ENCODE data around the gene NRG2.

NRG2 gene

GRCh38 chr5:140037012-140037411 is 6.1 kb downstream of the NRG2 start:
- Histone ChIP-seq H3K4me1 (peaks cover 0 to 41% (median 12%) of the 10 kb centered on the region in 4 donors), H3K4me3 (no peak overlapping the region), H3K27ac (no peak overlapping the region), H3K27me3 (no peaks in the 10 kb centered on the region), H3K36me3 (no peaks in the 10 kb centered on the region), H3K9me3 (no peaks in the 10 kb centered on the region)
- TF ChIP-seq CTCF (IDR thresholded peaks at IDR 0.05): no peak
- intact Hi-C loops (cut with DNase I; ENCODE audit: low total_unique reads): no loop called here
- no peak for DNase-seq

GRCh38 chr5:140035881-140036280 is 7.2 kb downstream of the NRG2 start:
- no peak for TF ChIP-seq CTCF (IDR thresholded peaks at IDR 0.05)
- Histone ChIP-seq H3K27me3 (no peaks in the 10 kb centered on the region), H3K4me1 (peaks cover 0 to 30% (median 5%) of the 10 kb centered on the region in 4 donors), H3K4me3 (no peak overlapping the region), H3K27ac (no peak overlapping the region), H3K9me3 (no peaks in the 10 kb centered on the region), H3K36me3 (no peaks in the 10 kb centered on the region)
- intact Hi-C loops (cut with DNase I; ENCODE audit: low total_unique reads): no loop called here
- no peak for DNase-seq

- no peak for TF ChIP-seq CTCF (IDR thresholded peaks at IDR 0.05)
- Histone ChIP-seq H3K27me3 (no peaks in the 10 kb centered on the region), H3K9me3 (no peaks in the 10 kb centered on the region), H3K27ac (no peak overlapping the region), H3K36me3 (no peaks in the 10 kb centered on the region), H3K4me3 (no peak overlapping the region), H3K4me1 (peaks cover 0 to 3% (median 0%) of the 10 kb centered on the region in 4 donors)
- DNase-seq: no peak
- intact Hi-C loops (cut with DNase I; ENCODE audit: low total_unique reads): no loop called here
Observed at GRCh38 chr5:140033037-140033760, 9.9 kb downstream of the NRG2 start.

GRCh38 chr5:140032296-140032695 is 10.8 kb downstream of the NRG2 start:
- no peaks in the 10 kb centered on the region for H3K9me3 ChIP-seq

GRCh38 chr5:140027807-140028206 is 15.3 kb downstream of the NRG2 start:
- intact Hi-C loops (cut with DNase I; ENCODE audit: low total_unique reads): no loop called here
- TF ChIP-seq CTCF (IDR thresholded peaks at IDR 0.05): no peak

More at GRCh38 chr5:140032296-140032695, 10.8 kb downstream of the NRG2 start:
- H3K4me1 ChIP-seq: no peaks in the 10 kb centered on the region
- intact Hi-C loops (cut with DNase I; ENCODE audit: low total_unique reads): no loop called here
- no peaks in the 10 kb centered on the region for H3K36me3 ChIP-seq
- H3K27ac ChIP-seq: no peak overlapping the region
- H3K4me3 ChIP-seq: no peak overlapping the region
- TF ChIP-seq CTCF (IDR thresholded peaks at IDR 0.05): no peak
- DNase-seq: no peak
- H3K27me3 ChIP-seq: no peaks in the 10 kb centered on the region

More at GRCh38 chr5:140027807-140028206, 15.3 kb downstream of the NRG2 start:
- Histone ChIP-seq H3K36me3 (no peaks in the 10 kb centered on the region), H3K4me3 (no peak overlapping the region), H3K4me1 (no peaks in the 10 kb centered on the region), H3K27ac (no peak overlapping the region), H3K27me3 (no peaks in the 10 kb centered on the region), H3K9me3 (no peaks in the 10 kb centered on the region)
- DNase-seq: no peak

All from tibial artery (tissue), 4 donors.